Measurements from ENCODE around the gene CDH5. TPM values are rescaled to one million over a fixed set of nuclear protein-coding genes. Genes with fewer than 3 reads are reported as not detected.

Gene CDH5
- total RNA-seq, 4 donors from 2014 or later = 10.2 to 28.3 (median 14.0) TPM

- 76 to 83% methylated on average over 6 of the region's 6 CpGs for WGBS, 2 donors
- intact Hi-C loops (cut with DNase I; ENCODE audit: low total_unique reads) = no loop called here
- peak in 1 of 2 donors; percentile 61 for DNase-seq (ENCODE audit: low spot score in 2 of 2)
- TF ChIP-seq CTCF (IDR thresholded peaks at IDR 0.05) = no peak
- TF ChIP-seq POLR2A (IDR thresholded peaks at IDR 0.05) = no peak
- no peak overlapping the region for H3K4me3 ChIP-seq (ENCODE audit: low read depth, poor library complexity, severe bottlenecking)
Observed at GRCh38 chr16:66421891-66422290, 55.4 kb downstream of the CDH5 start.

GRCh38 chr16:66422366-66422765 is 55.9 kb downstream of the CDH5 start:
- peak in 1 of 2 donors; percentile 74 for DNase-seq (ENCODE audit: low spot score in 2 of 2)
- no peak for TF ChIP-seq CTCF (IDR thresholded peaks at IDR 0.05)
- no peak for TF ChIP-seq POLR2A (IDR thresholded peaks at IDR 0.05)
- intact Hi-C loops (cut with DNase I; ENCODE audit: low total_unique reads) = no loop called here
- 65 to 96% methylated on average over 2 of the region's 2 CpGs for WGBS, 2 donors
- no peak overlapping the region for H3K4me3 ChIP-seq (ENCODE audit: low read depth, poor library complexity, severe bottlenecking)

GRCh38 chr16:66423177-66423576 is 56.7 kb downstream of the CDH5 start:
- H3K4me3 ChIP-seq (ENCODE audit: low read depth, poor library complexity, severe bottlenecking) = no peak overlapping the region
- intact Hi-C loops (cut with DNase I; ENCODE audit: low total_unique reads) = no loop called here
- no peak for DNase-seq (ENCODE audit: low spot score in 2 of 2)
- TF ChIP-seq CTCF (IDR thresholded peaks at IDR 0.05) = no peak
- TF ChIP-seq POLR2A (IDR thresholded peaks at IDR 0.05) = no peak
- WGBS, 2 donors = 90 to 93% methylated on average over 1 of the region's 1 CpG

GRCh38 chr16:66425651-66426050 is 59.2 kb downstream of the CDH5 start:
- no peak overlapping the region for H3K4me3 ChIP-seq (ENCODE audit: low read depth, poor library complexity, severe bottlenecking)
- no peak for TF ChIP-seq CTCF (IDR thresholded peaks at IDR 0.05)
- no peak for TF ChIP-seq POLR2A (IDR thresholded peaks at IDR 0.05)
- intact Hi-C loops (cut with DNase I; ENCODE audit: low total_unique reads) = no loop called here
- peak in 1 of 2 donors; percentile 72 for DNase-seq (ENCODE audit: low spot score in 2 of 2)
- 44 to 52% methylated on average over 8 of the region's 8 CpGs for WGBS, 2 donors

GRCh38 chr16:66426112-66427035 is 59.9 kb downstream of the CDH5 start:
- TF ChIP-seq POLR2A (IDR thresholded peaks at IDR 0.05) (no peak), CTCF (IDR thresholded peaks at IDR 0.05) (no peak)
- WGBS, 2 donors = 19% methylated on average over 40 to 43 of the region's 56 CpGs
- DNase-seq (ENCODE audit: low spot score in 2 of 2) = peak in 1 of 2 donors; percentile 75
- intact Hi-C loops (cut with DNase I; ENCODE audit: low total_unique reads) = no loop called here
- H3K4me3 ChIP-seq (ENCODE audit: low read depth, poor library complexity, severe bottlenecking) = no peak overlapping the region
